Thyroid gland (tissue), 4 donors: ENCODE data around the gene CRABP2.

Source experiments
- POLR2A ChIP-seq, 2 donors: fragments of 450-650 bp; IDR thresholded peaks; one replicate each; pipeline ENCODE4 v1.6.1; 2017; ENCODE audit warnings: antibody characterized with exemption in 2 of 2, mild to moderate bottlenecking in 2 of 2, moderate library complexity in 1 of 2
- TF ChIP-seq, protein P1 (sequence below), 6 experiments: fragments of 200-600 bp in 3 of 6; fragments of 450-650 bp in 3 of 6; sonication (generic) in 3 of 6; IDR thresholded peaks; one replicate each; pipeline ENCODE4 v1.5.1; 2016 to 2019; ENCODE audit warnings: antibody characterized with exemption in 6 of 6, mild to moderate bottlenecking in 2 of 6, inconsistent platforms in 1 of 6, moderate library complexity in 1 of 6

DNA sequence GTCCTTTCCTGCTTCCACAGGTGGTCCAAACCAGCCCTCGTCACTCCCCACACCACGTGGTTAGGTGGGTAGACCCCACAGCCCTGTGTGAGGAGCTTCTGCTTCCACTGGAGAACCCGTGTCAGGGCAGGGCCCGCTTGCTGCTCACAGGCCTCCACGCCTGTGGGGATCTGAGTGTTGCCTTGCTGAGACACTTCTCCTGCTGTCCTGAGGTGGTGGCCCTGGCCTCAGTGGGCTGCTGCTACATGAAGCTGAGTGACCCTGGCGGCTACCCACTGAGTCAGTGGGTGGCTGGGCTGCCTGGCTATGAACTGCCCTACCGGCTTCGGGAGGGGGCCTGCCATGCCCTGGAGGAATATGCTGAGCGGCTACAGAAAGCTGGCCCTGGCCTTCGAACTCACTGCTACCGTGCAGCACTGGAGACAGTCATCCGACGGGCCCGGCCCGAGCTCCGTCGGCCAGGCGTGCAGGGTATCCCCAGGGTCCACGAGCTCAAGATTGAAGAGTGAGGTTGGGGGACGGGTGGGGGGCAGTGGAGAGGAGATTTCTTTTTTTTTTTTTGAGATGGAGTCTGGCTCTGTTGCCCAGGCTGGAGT is 28.7 kb upstream of the CRABP2 start:
- TF ChIP-seq, protein P1, sequence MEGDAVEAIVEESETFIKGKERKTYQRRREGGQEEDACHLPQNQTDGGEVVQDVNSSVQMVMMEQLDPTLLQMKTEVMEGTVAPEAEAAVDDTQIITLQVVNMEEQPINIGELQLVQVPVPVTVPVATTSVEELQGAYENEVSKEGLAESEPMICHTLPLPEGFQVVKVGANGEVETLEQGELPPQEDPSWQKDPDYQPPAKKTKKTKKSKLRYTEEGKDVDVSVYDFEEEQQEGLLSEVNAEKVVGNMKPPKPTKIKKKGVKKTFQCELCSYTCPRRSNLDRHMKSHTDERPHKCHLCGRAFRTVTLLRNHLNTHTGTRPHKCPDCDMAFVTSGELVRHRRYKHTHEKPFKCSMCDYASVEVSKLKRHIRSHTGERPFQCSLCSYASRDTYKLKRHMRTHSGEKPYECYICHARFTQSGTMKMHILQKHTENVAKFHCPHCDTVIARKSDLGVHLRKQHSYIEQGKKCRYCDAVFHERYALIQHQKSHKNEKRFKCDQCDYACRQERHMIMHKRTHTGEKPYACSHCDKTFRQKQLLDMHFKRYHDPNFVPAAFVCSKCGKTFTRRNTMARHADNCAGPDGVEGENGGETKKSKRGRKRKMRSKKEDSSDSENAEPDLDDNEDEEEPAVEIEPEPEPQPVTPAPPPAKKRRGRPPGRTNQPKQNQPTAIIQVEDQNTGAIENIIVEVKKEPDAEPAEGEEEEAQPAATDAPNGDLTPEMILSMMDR (IDR thresholded peaks at IDR 0.05): no peak
- TF ChIP-seq POLR2A (IDR thresholded peaks at IDR 0.05): no peak
